IMR-90 (cell line): Measurements from ENCODE around the gene ASH1L. TPM values are rescaled to one million over a fixed set of nuclear protein-coding genes. Genes with fewer than 3 reads are reported as not detected.

Experiments
- ATAC-seq: fragments of 200-7000 bp; cut with Tn5 transposase; 2 replicates; pipeline ENCODE4 v1.9.1; 2020; ENCODE audit warnings: low read depth, mild to moderate bottlenecking, moderate library complexity
- BruUV-seq: library from RNA; stranded (reverse); fragments of 400-500 nt; replicated peaks from 2 replicates; lab custom pipeline; 2021; lab: Mats Ljungman, UMichigan
- CTCF ChIA-PET: fragments of 300-600 bp; formaldehyde crosslinking; extraction: SDS; loops from one replicate; lab custom pipeline; 2021; ENCODE audit warnings: antibody characterized with exemption; lab: Yijun Ruan, JAX
- POLR2A ChIA-PET: fragments of 300-600 bp; sonication (Branson Sonifier 250); formaldehyde crosslinking; loops from one replicate; lab custom pipeline; 2022; ENCODE audit warnings: antibody characterized with exemption; ENCODE audit not compliant: unreplicated experiment; lab: Charles Lee
- DNase-seq: peaks from one replicate; pipeline ENCODE4 v3.0.0; 2013
- H2AFZ ChIP-seq: replicated peaks from 2 replicates; pipeline ENCODE3; 2013; ENCODE audit warnings: low read length, mild to moderate bottlenecking; ENCODE audit not compliant: poor library complexity
- H2AK5ac ChIP-seq: 2 replicates; pipeline ENCODE4 v1.6.1; 2013; ENCODE audit warnings: low read depth, low read length, inconsistent platforms
- H2AK9ac ChIP-seq: replicated peaks from 2 replicates; pipeline ENCODE3; 2013; ENCODE audit warnings: mild to moderate bottlenecking, low read depth, low read length, moderate library complexity; ENCODE audit not compliant: poor library complexity
- H2BK120ac ChIP-seq: 2 replicates; pipeline ENCODE4 v1.6.1; 2013; ENCODE audit warnings: low read depth, low read length, inconsistent platforms
- H2BK15ac ChIP-seq: 3 replicates; pipeline ENCODE4 v1.6.1; 2013; ENCODE audit warnings: low read depth, low read length, inconsistent platforms
- H2BK20ac ChIP-seq: 2 replicates; pipeline ENCODE4 v1.6.1; 2013; ENCODE audit warnings: low read depth, mild to moderate bottlenecking, inconsistent platforms, low read length, moderate library complexity
- H2BK5ac ChIP-seq: 2 replicates; pipeline ENCODE4 v1.6.1; 2013; ENCODE audit warnings: mild to moderate bottlenecking, low read depth, low read length, inconsistent platforms; ENCODE audit not compliant: poor library complexity, severe bottlenecking
- H3K14ac ChIP-seq: replicated peaks from 2 replicates; pipeline ENCODE4 v1.6.1; 2013; ENCODE audit warnings: low read depth, low read length, inconsistent platforms
- H3K18ac ChIP-seq: 2 replicates; pipeline ENCODE4 v1.6.1; 2013; ENCODE audit warnings: low read depth, low read length, control low read depth
- H3K23ac ChIP-seq: 2 replicates; pipeline ENCODE4 v1.6.1; 2013; ENCODE audit warnings: low read depth, low read length, inconsistent platforms
- H3K27ac ChIP-seq: 2 replicates; pipeline ENCODE4 v1.5.1; 2013; ENCODE audit warnings: mild to moderate bottlenecking, control low read depth, low read length; ENCODE audit not compliant: insufficient read depth
- H3K27me3 ChIP-seq: 2 replicates; pipeline ENCODE4 v1.6.1; 2013; ENCODE audit warnings: low read length; ENCODE audit not compliant: control insufficient read depth, insufficient read depth
- H3K36me3 ChIP-seq: 2 replicates; pipeline ENCODE4 v1.6.1; 2013; ENCODE audit warnings: low read length, mixed read lengths; ENCODE audit not compliant: control insufficient read depth, insufficient read depth
- H3K4ac ChIP-seq: 2 replicates; pipeline ENCODE4 v1.6.1; 2013; ENCODE audit warnings: low read depth, low read length, inconsistent platforms
- H3K4me1 ChIP-seq: 2 replicates; pipeline ENCODE4 v1.6.1; 2013; ENCODE audit warnings: low read length, mixed read lengths; ENCODE audit not compliant: control insufficient read depth, insufficient read depth
- H3K4me2 ChIP-seq: 2 replicates; pipeline ENCODE4 v1.6.1; 2013; ENCODE audit warnings: low read depth, mild to moderate bottlenecking, control low read depth, low read length, moderate library complexity
- H3K4me3 ChIP-seq: 2 replicates; pipeline ENCODE4 v1.5.1; 2013; ENCODE audit warnings: low read depth, mild to moderate bottlenecking, control low read depth, low read length, moderate library complexity; ENCODE audit not compliant: insufficient read depth
- H3K56ac ChIP-seq: 2 replicates; pipeline ENCODE4 v1.6.1; 2013; ENCODE audit warnings: low read length, inconsistent platforms; ENCODE audit not compliant: insufficient read depth; ENCODE audit errors: extremely low read depth
- H3K79me1 ChIP-seq, 2 experiments: 2 replicates each; pipeline ENCODE4 v1.6.1; 2013; ENCODE audit warnings: low read length in 2 of 2, inconsistent platforms in 1 of 2, low read depth in 1 of 2
- H3K9ac ChIP-seq: 2 replicates; pipeline ENCODE4 v1.6.1; 2013; ENCODE audit warnings: low read depth, low read length, control low read depth
- H3K9me1 ChIP-seq: 2 replicates; pipeline ENCODE4 v1.6.1; 2013; ENCODE audit warnings: low read length, inconsistent platforms; ENCODE audit not compliant: insufficient read depth
- H3K9me3 ChIP-seq: 2 replicates; pipeline ENCODE4 v1.6.1; 2013; ENCODE audit warnings: low read length; ENCODE audit not compliant: control insufficient read depth, insufficient read depth
- H4K20me1 ChIP-seq: 2 replicates; pipeline ENCODE4 v1.6.1; 2013; ENCODE audit warnings: low read length, inconsistent platforms; ENCODE audit not compliant: insufficient read depth
- H4K5ac ChIP-seq: 2 replicates; pipeline ENCODE4 v1.6.1; 2013; ENCODE audit warnings: mild to moderate bottlenecking, low read depth, low read length, control low read depth
- H4K8ac ChIP-seq, 2 experiments: 2 replicates each; pipeline ENCODE4 v1.6.1; 2013; ENCODE audit warnings: low read depth in 2 of 2, low read length in 2 of 2, control low read depth in 1 of 2, inconsistent platforms in 1 of 2
- H4K91ac ChIP-seq: 2 replicates; pipeline ENCODE4 v1.6.1; 2013; ENCODE audit warnings: low read depth, low read length, inconsistent platforms; ENCODE audit not compliant: insufficient read depth
- BHLHE40 ChIP-seq: fragments of 150-350 bp; IDR thresholded peaks from 2 replicates; pipeline ENCODE4 v1.6.1; 2016; ENCODE audit warnings: mild to moderate bottlenecking, low read depth, low read length
- CEBPB ChIP-seq: IDR thresholded peaks from 2 replicates; pipeline ENCODE4 v1.6.1; 2012; ENCODE audit warnings: low read depth, low read length, improper control_type of control experiment
- CHD1 ChIP-seq: IDR thresholded peaks from 2 replicates; pipeline ENCODE4 v1.6.1; 2012; ENCODE audit warnings: low read depth, low read length, improper control_type of control experiment
- MAFK ChIP-seq: IDR thresholded peaks from 2 replicates; pipeline ENCODE4 v1.6.1; 2012; ENCODE audit warnings: low read depth, low read length, improper control_type of control experiment
- MAZ ChIP-seq: IDR thresholded peaks from 2 replicates; pipeline ENCODE4 v1.6.1; 2012; ENCODE audit warnings: low read depth, mild to moderate bottlenecking, low read length, improper control_type of control experiment, moderate library complexity, borderline replicate concordance
- MXI1 ChIP-seq: IDR thresholded peaks from 2 replicates; pipeline ENCODE4 v1.6.1; 2012; ENCODE audit warnings: low read depth, mild to moderate bottlenecking, low read length, moderate library complexity, borderline replicate concordance
- NFE2L2 ChIP-seq: fragments of 150-350 bp; IDR thresholded peaks from 2 replicates; pipeline ENCODE4 v1.6.1; 2016; ENCODE audit warnings: low read depth, mild to moderate bottlenecking, low read length
- POLR2A ChIP-seq: IDR thresholded peaks from 2 replicates; pipeline ENCODE4 v1.6.1; 2012; ENCODE audit warnings: mild to moderate bottlenecking, low read depth, low read length
- RAD21 ChIP-seq: IDR thresholded peaks from 2 replicates; pipeline ENCODE4 v1.6.1; 2012; ENCODE audit warnings: low read length, improper control_type of control experiment
- RCOR1 ChIP-seq: IDR thresholded peaks from 2 replicates; pipeline ENCODE4 v1.6.1; 2012; ENCODE audit warnings: mild to moderate bottlenecking, low read length, improper control_type of control experiment; ENCODE audit not compliant: insufficient replicate concordance
- RFX5 ChIP-seq: IDR thresholded peaks from 2 replicates; pipeline ENCODE4 v1.8.0; 2012; ENCODE audit warnings: low read depth, mild to moderate bottlenecking, low read length, moderate library complexity
- SMC3 ChIP-seq: fragments of 150-350 bp; IDR thresholded peaks from 2 replicates; pipeline ENCODE4 v1.6.1; 2016; ENCODE audit warnings: low read depth, mild to moderate bottlenecking, antibody characterized with exemption, low read length, moderate library complexity
- WGBS, 2 experiments: methylation state at CpG; one replicate each; pipeline versions ENCODE4 v1.1.5 to v1.1.7; 2013; ENCODE audit warnings: missing lambda C conversion rate in 2 of 2; ENCODE audit not compliant: insufficient read length in 1 of 2; ENCODE audit errors: extremely low coverage in 2 of 2; 5-methylcytosine and 5-hydroxymethylcytosine counted together
- dilution Hi-C: fragments of 300-500 bp; cut with HindIII; formaldehyde crosslinking; loops from one replicate; pipeline ENCODE4 v1.14.3; 2018; ENCODE audit warnings: low sequenced_read_pairs; ENCODE audit not compliant: unreplicated experiment
- in situ Hi-C: fragments of 300-500 bp; cut with MboI; formaldehyde crosslinking; loops from 3 replicates; pipeline ENCODE4 v1.14.3; 2019; ENCODE audit warnings: low sequenced_read_pairs, inconsistent platforms, mixed read lengths
- intact Hi-C: fragments of 100-400 bp; cut with micrococcal nuclease; formaldehyde crosslinking; loops from 2 replicates; pipeline ENCODE4 v1.10.0; 2022
- polyA plus RNA-seq, 3 experiments: library from polyadenylated mRNA; depleted of rRNA; stranded (reverse); fragments of >200 nt; gene quantifications; 2 replicates each; pipeline ENCODE4 v1.2.3, GENCODE V29; 2012; ENCODE audit warnings: low replicate concordance in 1 of 3
- total RNA-seq: library from RNA; depleted of rRNA; stranded (reverse); fragments of >200 nt; gene quantifications from 2 replicates; pipeline ENCODE4 v1.2.3, GENCODE V29; 2012
- TF ChIP-seq, protein P1 (sequence below): fragments of 150-350 bp; IDR thresholded peaks from 2 replicates; pipeline ENCODE4 v1.6.1; 2017; ENCODE audit warnings: mild to moderate bottlenecking, antibody characterized with exemption, low read length, low read depth
- TF ChIP-seq, protein P2 (sequence below): fragments of 150-350 bp; IDR thresholded peaks from 2 replicates; pipeline ENCODE4 v1.6.1; 2016; ENCODE audit warnings: low read depth, mild to moderate bottlenecking, low read length, moderate library complexity, borderline replicate concordance
- TF ChIP-seq, protein P3 (sequence below): conservative IDR thresholded peaks from 2 replicates; pipeline ENCODE4 v1.5.1; 2012; ENCODE audit warnings: mild to moderate bottlenecking, low read depth, low read length, improper control_type of control experiment

The ASH1L gene
- total and polyA plus RNA-seq, 2 of the 4 experiments (the other 2 are of a cell fraction), result 13.7 to 18.5 TPM

DNA sequence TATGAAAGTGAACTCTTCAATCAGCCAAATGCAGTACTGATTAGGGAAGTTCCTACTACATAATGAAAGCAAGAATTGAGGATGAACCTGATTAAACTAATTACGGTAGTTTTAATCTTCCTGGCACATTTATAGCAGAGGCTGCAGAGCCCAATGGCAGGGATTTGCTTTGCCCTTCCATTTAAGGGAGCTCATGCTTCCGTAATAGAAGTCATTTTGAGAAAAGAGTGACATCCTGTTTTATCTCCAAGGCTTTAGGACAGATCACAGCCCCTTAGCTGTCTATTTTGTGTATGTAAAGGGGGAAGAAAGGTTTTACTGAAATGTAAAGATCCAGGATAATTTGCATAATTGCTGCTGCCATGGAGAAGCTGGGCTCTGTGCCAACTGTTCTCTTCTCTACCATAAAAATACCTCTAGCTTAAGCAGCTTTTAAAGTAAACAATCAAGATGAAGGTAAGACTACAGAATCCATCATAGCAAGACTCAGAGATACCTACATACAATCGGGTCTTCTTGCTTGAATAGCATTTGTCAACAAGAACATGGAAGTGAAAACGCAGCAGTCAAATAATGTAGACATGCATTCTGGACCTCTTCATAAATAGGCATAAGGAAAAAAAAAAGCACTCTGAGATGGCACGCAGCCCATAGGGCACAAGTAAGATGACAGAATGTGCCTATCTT lies 62.5 kb downstream of the ASH1L start:
- ATAC-seq (no peak), DNase-seq (no peak)
- H3K4me2 ChIP-seq, result no peak overlapping the region
- H3K9ac ChIP-seq, result no peak overlapping the region
- no peak overlapping the region for H2BK20ac ChIP-seq
- WGBS, 2 experiments, result no CpG with 5 or more reads among the region's 5 CpGs
- H4K20me1 ChIP-seq, result peaks cover 20% of the 10 kb centered on the region
- dilution Hi-C loops (no loop called here), in situ Hi-C loops (no loop called here), intact Hi-C loops (no loop called here)
- no peak overlapping the region for H4K5ac ChIP-seq
- no peaks in the 10 kb centered on the region for H3K9me3 ChIP-seq
- 0 out of 2 replicates have a peak, but pooled peaks cover 1% of the 10 kb centered on the region for H3K36me3 ChIP-seq
- no peak overlapping the region for H2AK9ac ChIP-seq
- peaks cover 7% of the 10 kb centered on the region for H3K4me1 ChIP-seq
- H2BK5ac ChIP-seq, result no peak overlapping the region
- H3K56ac ChIP-seq, result no peak overlapping the region
- H3K4ac ChIP-seq, result no peak overlapping the region
- no peak for TF ChIP-seq MAFK
- TF ChIP-seq RFX5, result no peak
- no peak for TF ChIP-seq MXI1
- TF ChIP-seq, protein P1, sequence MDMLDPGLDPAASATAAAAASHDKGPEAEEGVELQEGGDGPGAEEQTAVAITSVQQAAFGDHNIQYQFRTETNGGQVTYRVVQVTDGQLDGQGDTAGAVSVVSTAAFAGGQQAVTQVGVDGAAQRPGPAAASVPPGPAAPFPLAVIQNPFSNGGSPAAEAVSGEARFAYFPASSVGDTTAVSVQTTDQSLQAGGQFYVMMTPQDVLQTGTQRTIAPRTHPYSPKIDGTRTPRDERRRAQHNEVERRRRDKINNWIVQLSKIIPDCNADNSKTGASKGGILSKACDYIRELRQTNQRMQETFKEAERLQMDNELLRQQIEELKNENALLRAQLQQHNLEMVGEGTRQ, result no peak
- TF ChIP-seq RCOR1, result no peak
- TF ChIP-seq CHD1, result no peak
- TF ChIP-seq CEBPB, result no peak
- TF ChIP-seq, protein P2, sequence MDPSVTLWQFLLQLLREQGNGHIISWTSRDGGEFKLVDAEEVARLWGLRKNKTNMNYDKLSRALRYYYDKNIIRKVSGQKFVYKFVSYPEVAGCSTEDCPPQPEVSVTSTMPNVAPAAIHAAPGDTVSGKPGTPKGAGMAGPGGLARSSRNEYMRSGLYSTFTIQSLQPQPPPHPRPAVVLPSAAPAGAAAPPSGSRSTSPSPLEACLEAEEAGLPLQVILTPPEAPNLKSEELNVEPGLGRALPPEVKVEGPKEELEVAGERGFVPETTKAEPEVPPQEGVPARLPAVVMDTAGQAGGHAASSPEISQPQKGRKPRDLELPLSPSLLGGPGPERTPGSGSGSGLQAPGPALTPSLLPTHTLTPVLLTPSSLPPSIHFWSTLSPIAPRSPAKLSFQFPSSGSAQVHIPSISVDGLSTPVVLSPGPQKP, result no peak
- no peak for TF ChIP-seq RAD21
- TF ChIP-seq, protein P3, sequence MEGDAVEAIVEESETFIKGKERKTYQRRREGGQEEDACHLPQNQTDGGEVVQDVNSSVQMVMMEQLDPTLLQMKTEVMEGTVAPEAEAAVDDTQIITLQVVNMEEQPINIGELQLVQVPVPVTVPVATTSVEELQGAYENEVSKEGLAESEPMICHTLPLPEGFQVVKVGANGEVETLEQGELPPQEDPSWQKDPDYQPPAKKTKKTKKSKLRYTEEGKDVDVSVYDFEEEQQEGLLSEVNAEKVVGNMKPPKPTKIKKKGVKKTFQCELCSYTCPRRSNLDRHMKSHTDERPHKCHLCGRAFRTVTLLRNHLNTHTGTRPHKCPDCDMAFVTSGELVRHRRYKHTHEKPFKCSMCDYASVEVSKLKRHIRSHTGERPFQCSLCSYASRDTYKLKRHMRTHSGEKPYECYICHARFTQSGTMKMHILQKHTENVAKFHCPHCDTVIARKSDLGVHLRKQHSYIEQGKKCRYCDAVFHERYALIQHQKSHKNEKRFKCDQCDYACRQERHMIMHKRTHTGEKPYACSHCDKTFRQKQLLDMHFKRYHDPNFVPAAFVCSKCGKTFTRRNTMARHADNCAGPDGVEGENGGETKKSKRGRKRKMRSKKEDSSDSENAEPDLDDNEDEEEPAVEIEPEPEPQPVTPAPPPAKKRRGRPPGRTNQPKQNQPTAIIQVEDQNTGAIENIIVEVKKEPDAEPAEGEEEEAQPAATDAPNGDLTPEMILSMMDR, result no peak
- TF ChIP-seq NFE2L2, result no peak
- TF ChIP-seq BHLHE40, result no peak
- no peak for TF ChIP-seq MAZ
- no peak for TF ChIP-seq POLR2A
- no peak for TF ChIP-seq SMC3
- no TSS peak for BruUV-seq
- H3K79me1 ChIP-seq, result peaks cover 26 to 70% of the 10 kb centered on the region in 2 experiments
- H2BK15ac ChIP-seq, result no peak overlapping the region
- no peak overlapping the region for H4K91ac ChIP-seq
- no peak overlapping the region for H2AK5ac ChIP-seq
- H3K23ac ChIP-seq, result no peak overlapping the region
- CTCF ChIA-PET, result interaction anchor here (0.7 kb wide), 1 partner anchor 250 kb away, joined by 3 read pairs; no protein-coding TSS in a partner anchor
- no peak overlapping the region for H2BK120ac ChIP-seq
- POLR2A ChIA-PET, result interaction anchor here (0.6 kb wide), 1 partner anchor 429 kb away, joined by 6 read pairs; no protein-coding TSS in a partner anchor
- no peak overlapping the region for H2AFZ ChIP-seq
- H3K27me3 ChIP-seq, result no peaks in the 10 kb centered on the region
- H3K9me1 ChIP-seq, result peaks cover 4% of the 10 kb centered on the region; the same call in 1 of the 2 replicates
- H4K8ac ChIP-seq, result no peak overlapping the region
- H3K18ac ChIP-seq, result no peak overlapping the region
- no peak overlapping the region for H3K14ac ChIP-seq
- H3K4me3 ChIP-seq, result no peak overlapping the region
- no peak overlapping the region for H3K27ac ChIP-seq
